GM23338 (cell line): ENCODE measurements around the gene OLFM1. TPM values are rescaled to one million over a fixed set of nuclear protein-coding genes. Genes with fewer than 3 reads are reported as not detected.

Experiments
- ATAC-seq: fragments of 200-7000 bp; cut with Tn5 transposase; 3 replicates; pipeline ENCODE4 v1.9.1; 2020
- DNase-seq: peaks from one replicate; pipeline ENCODE4 v3.0.0-alpha.2; 2015; ENCODE audit warnings: low spot score
- H2AFZ ChIP-seq: fragments of 200-600 bp; sonication (generic); 2 replicates; pipeline ENCODE4 v1.8.0; 2016; ENCODE audit warnings: antibody characterized with exemption, mild to moderate bottlenecking, moderate library complexity
- H3F3A ChIP-seq: fragments of 200-600 bp; sonication (generic); replicated peaks from 2 replicates; pipeline ENCODE4 v1.8.0; 2017; ENCODE audit warnings: antibody characterized with exemption, mixed run types, low read depth
- H3K27ac ChIP-seq: fragments of 200-600 bp; sonication (generic); 2 replicates; pipeline ENCODE4 v1.6.1; 2016; ENCODE audit warnings: low read depth
- H3K27me3 ChIP-seq: fragments of 200-600 bp; sonication (generic); 2 replicates; pipeline ENCODE4 v1.8.0; 2016; ENCODE audit warnings: mild to moderate bottlenecking, mixed run types, moderate library complexity; ENCODE audit not compliant: insufficient read depth
- H3K36me3 ChIP-seq: fragments of 200-600 bp; sonication (generic); 2 replicates; pipeline ENCODE4 v1.8.0; 2016; ENCODE audit warnings: mild to moderate bottlenecking; ENCODE audit not compliant: insufficient read depth
- H3K4me1 ChIP-seq: fragments of 200-600 bp; sonication (generic); 2 replicates; pipeline ENCODE4 v1.8.0; 2016; ENCODE audit warnings: mild to moderate bottlenecking, moderate library complexity; ENCODE audit not compliant: insufficient read depth
- H3K4me2 ChIP-seq: fragments of 200-600 bp; sonication (generic); 2 replicates; pipeline ENCODE4 v1.7.1; 2017; ENCODE audit warnings: mixed run types
- H3K4me3 ChIP-seq: fragments of 200-600 bp; sonication (generic); 2 replicates; pipeline ENCODE4 v1.6.1; 2016; ENCODE audit warnings: mixed run types
- H3K79me2 ChIP-seq: fragments of 200-600 bp; sonication (generic); replicated peaks from 2 replicates; pipeline ENCODE4 v1.8.0; 2017; ENCODE audit warnings: mild to moderate bottlenecking; ENCODE audit not compliant: insufficient read depth
- H3K9me2 ChIP-seq: fragments of 200-600 bp; sonication (generic); 2 replicates; pipeline ENCODE4 v1.8.0; 2017; ENCODE audit not compliant: insufficient read depth
- H4K20me1 ChIP-seq: fragments of 200-600 bp; sonication (generic); replicated peaks from 2 replicates; pipeline ENCODE4 v1.8.0; 2017; ENCODE audit warnings: mild to moderate bottlenecking; ENCODE audit not compliant: insufficient read depth
- H3K27ac Mint-ChIP-seq: 2 replicates; pipeline ENCODE4 v1.8.0; 2020; ENCODE audit warnings: inconsistent platforms, mild to moderate bottlenecking, moderate library complexity, mixed read lengths
- H3K27me3 Mint-ChIP-seq: 3 replicates; pipeline ENCODE4 v1.8.0; 2022; ENCODE audit warnings: low read depth, mild to moderate bottlenecking, moderate library complexity, mixed read lengths, inconsistent platforms; ENCODE audit not compliant: insufficient read depth, poor library complexity
- H3K36me3 Mint-ChIP-seq: 3 replicates; pipeline ENCODE4 v1.8.0; 2021; ENCODE audit warnings: low read depth, mild to moderate bottlenecking, inconsistent platforms, moderate library complexity, mixed read lengths
- H3K4me1 Mint-ChIP-seq: 3 replicates; pipeline ENCODE4 v1.8.0; 2020; ENCODE audit warnings: mild to moderate bottlenecking, inconsistent platforms, mixed read lengths
- H3K4me3 Mint-ChIP-seq: 3 replicates; pipeline ENCODE4 v1.8.0; 2021; ENCODE audit warnings: moderate library complexity, mild to moderate bottlenecking, inconsistent platforms, mixed read lengths
- H3K9me3 Mint-ChIP-seq: 3 replicates; pipeline ENCODE4 v1.8.0; 2020; ENCODE audit warnings: moderate library complexity, mild to moderate bottlenecking, inconsistent platforms, mixed read lengths
- CREB1 ChIP-seq: fragments of 250-450 bp; sonication (Bioruptor Pico); IDR thresholded peaks from 2 replicates; pipeline ENCODE4 v1.5.0; 2020; ENCODE audit warnings: low read depth, mild to moderate bottlenecking, moderate library complexity
- CTCF ChIP-seq, 2 experiments: fragments of 200-600 bp in 1 of 2; sonication (generic) in 1 of 2; conservative IDR thresholded peaks; 2 replicates each; pipeline versions ENCODE4 v1.5.1 to v1.6.1; 2016 to 2017; ENCODE audit warnings: antibody characterized with exemption in 2 of 2, low read depth in 2 of 2, mild to moderate bottlenecking in 2 of 2, moderate library complexity in 1 of 2
- ETS1 ChIP-seq: IDR thresholded peaks from 2 replicates; pipeline ENCODE4 v1.6.1; 2016; ENCODE audit warnings: antibody characterized with exemption
- EZH2 ChIP-seq: fragments of 200-600 bp; sonication (generic); IDR thresholded peaks from one replicate; pipeline ENCODE4 v1.8.0; 2017; ENCODE audit warnings: antibody characterized with exemption, mild to moderate bottlenecking, low read depth; ENCODE audit not compliant: unreplicated experiment
- EZH2phosphoT487 ChIP-seq: fragments of 200-600 bp; sonication (generic); IDR thresholded peaks from one replicate; pipeline ENCODE4 v1.8.1; 2018; ENCODE audit warnings: antibody characterized with exemption; ENCODE audit not compliant: unreplicated experiment
- JUNB ChIP-seq: IDR thresholded peaks from one replicate; pipeline ENCODE4 v1.6.1; 2016; ENCODE audit warnings: antibody characterized with exemption; ENCODE audit not compliant: unreplicated experiment
- NANOG ChIP-seq: IDR thresholded peaks from 2 replicates; pipeline ENCODE4 v1.6.1; 2016; ENCODE audit warnings: antibody characterized with exemption, borderline replicate concordance
- POLR2AphosphoS5 ChIP-seq: IDR thresholded peaks from 2 replicates; pipeline ENCODE4 v1.6.1; 2016; ENCODE audit warnings: antibody characterized with exemption, low read depth
- REST ChIP-seq: IDR thresholded peaks from one replicate; pipeline ENCODE4 v1.6.1; 2018; ENCODE audit warnings: antibody characterized with exemption; ENCODE audit not compliant: unreplicated experiment
- STAT1 ChIP-seq: IDR thresholded peaks from one replicate; pipeline ENCODE4 v1.6.1; 2016; ENCODE audit warnings: antibody characterized with exemption; ENCODE audit not compliant: unreplicated experiment
- ZNF114 ChIP-seq: fragments of 250-450 bp; sonication (Bioruptor Pico); IDR thresholded peaks from 2 replicates; pipeline ENCODE4 v1.5.0; 2020; ENCODE audit warnings: mild to moderate bottlenecking, moderate library complexity
- ZNF331 ChIP-seq: fragments of 250-450 bp; sonication (Bioruptor Pico); IDR thresholded peaks from 2 replicates; pipeline ENCODE4 v1.5.0; 2020; ENCODE audit warnings: low read depth, mild to moderate bottlenecking, moderate library complexity
- ZNF462 ChIP-seq: fragments of 250-450 bp; sonication (Bioruptor Pico); IDR thresholded peaks from 2 replicates; pipeline ENCODE4 v1.5.0; 2020; ENCODE audit warnings: mild to moderate bottlenecking, moderate library complexity
- polyA plus RNA-seq: library from polyadenylated mRNA; unstranded; fragments of >200 nt; fragmentation: Nextera tagmentation; extraction: Ambion mirVana; gene quantifications from 2 replicates; pipeline ENCODE4 v1.2.1, GENCODE V29; 2016
- total RNA-seq: library from RNA; depleted of rRNA; stranded (reverse); fragments of >200 nt; shearing (Covaris generic); gene quantifications from 2 replicates; pipeline ENCODE4 v1.2.3, GENCODE V29; 2014

Gene OLFM1
- total and polyA plus RNA-seq, 2 experiments from 2014 or later: 20.6 to 40.1 TPM

- peaks cover 10% of the 10 kb centered on the region for H3K27me3 Mint-ChIP-seq
- TF ChIP-seq NANOG (no peak), STAT1 (no peak), ZNF331 (CRISPR knock-in tag) (no peak), ZNF462 (no peak), ETS1 (no peak), REST (no peak), ZNF114 (CRISPR knock-in tag) (no peak), EZH2phosphoT487 (no peak), EZH2 (no peak), CTCF (conservative IDR thresholded peaks at IDR 0.05; ENCODE audit: low read depth in 2 of 2) (no peak), CREB1 (CRISPR knock-in tag) (no peak), POLR2AphosphoS5 (no peak), JUNB (no peak)
- ATAC-seq (no peak), DNase-seq (no peak)
- no peaks in the 10 kb centered on the region for H3K9me2 ChIP-seq
- no peaks in the 10 kb centered on the region for H3K27me3 ChIP-seq
- H2AFZ ChIP-seq: no peak overlapping the region
- H3K4me2 ChIP-seq: no peak overlapping the region
- H3F3A ChIP-seq: no peaks in the 10 kb centered on the region
- no peaks in the 10 kb centered on the region for H3K4me1 ChIP-seq
- no peak overlapping the region for H3K4me3 Mint-ChIP-seq
- H3K4me1 Mint-ChIP-seq: no peaks in the 10 kb centered on the region
- no peaks in the 10 kb centered on the region for H3K36me3 ChIP-seq
- H3K27ac Mint-ChIP-seq: no peak overlapping the region
- no peak overlapping the region for H3K27ac ChIP-seq
- H3K36me3 Mint-ChIP-seq: no peaks in the 10 kb centered on the region
- no peaks in the 10 kb centered on the region for H3K9me3 Mint-ChIP-seq
- H3K79me2 ChIP-seq: no peaks in the 10 kb centered on the region
- no peaks in the 10 kb centered on the region for H4K20me1 ChIP-seq
- no peak overlapping the region for H3K4me3 ChIP-seq
Observed at GRCh38 chr9:135043345-135043744, 44.1 kb upstream of the OLFM1 start.
